ENCODE data around the gene CACNB1. TPM values are rescaled to one million over a fixed set of nuclear protein-coding genes. Genes with fewer than 3 reads are reported as not detected.

The CACNB1 gene
- polyA plus RNA-seq, 1 of the 3 experiments (the other 2 are of a cell fraction): 7.4 TPM

DNA sequence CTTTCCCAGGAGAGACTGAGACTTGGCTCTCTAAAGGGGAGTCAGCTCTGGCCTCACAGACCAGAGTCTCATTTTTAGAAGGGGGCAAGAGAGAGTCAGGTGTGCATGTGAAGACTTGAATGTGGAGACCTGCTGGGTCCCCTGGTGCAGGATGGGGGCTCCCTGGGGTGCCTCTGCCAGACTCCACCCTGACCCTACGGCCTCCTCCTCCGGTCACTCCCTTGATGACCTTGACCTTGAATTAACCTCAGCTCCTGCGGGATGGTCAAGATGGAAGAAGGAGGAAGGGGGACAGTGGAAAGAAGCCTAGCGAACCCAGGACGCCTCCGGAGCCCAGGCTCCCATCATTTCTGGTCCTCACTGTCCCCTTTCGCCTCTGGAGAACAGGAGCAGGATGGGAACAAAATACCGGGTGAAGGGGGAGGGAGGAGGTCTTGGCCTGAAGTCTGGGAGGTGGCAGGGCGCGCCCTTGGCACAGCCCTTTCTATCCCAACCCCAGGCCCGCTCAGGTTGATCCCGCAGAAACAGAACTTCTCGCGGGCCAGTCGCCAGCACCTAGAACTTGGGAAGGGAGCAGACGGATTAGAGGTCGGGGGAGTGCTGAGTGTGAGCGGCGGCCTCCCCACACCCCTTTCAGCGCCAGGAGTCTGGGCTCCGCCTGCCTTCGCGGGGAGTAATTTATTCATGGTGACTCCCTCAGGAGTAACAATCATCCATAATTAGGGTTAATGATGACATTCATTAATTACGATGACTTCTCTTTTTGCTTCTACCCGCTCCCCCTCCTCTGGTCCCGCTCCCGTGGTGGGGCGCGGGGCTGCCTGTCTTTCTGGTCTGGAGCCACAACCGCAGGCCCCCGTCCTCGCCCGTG, 26.7 kb upstream of the CACNB1 start:
- Histone ChIP-seq H3K4me1 (ENCODE audit: control insufficient read depth in 1 of 2, insufficient read depth in 2 of 2, low read depth in 1 of 2, low read length in 1 of 2) (peaks cover 3 to 9% of the 10 kb centered on the region in 2 experiments; a peak in 2 of 4 replicates), H3K27me3 (ENCODE audit: insufficient read depth) (no peaks in the 10 kb centered on the region), H3K79me2 (ENCODE audit: insufficient read depth) (no peaks in the 10 kb centered on the region), H3F3A (replicated peaks; ENCODE audit: insufficient read depth) (peaks cover 6% of the 10 kb centered on the region), H3K9me3 (no peaks in the 10 kb centered on the region), H3K9ac (no peak overlapping the region), H3K4me3 (ENCODE audit: low read depth in 2 of 2, low read length in 1 of 2) (no peak overlapping the region), H3K36me3 (replicated peaks in 1 of 2; ENCODE audit: control insufficient read depth in 1 of 2, insufficient read depth in 2 of 2, low read length in 1 of 2) (no peaks in the 10 kb centered on the region), H3K27ac (ENCODE audit: low read depth in 2 of 2, low read length in 1 of 2) (no peak overlapping the region), H2AFZ (ENCODE audit: low read depth) (no peak overlapping the region), H4K20me1 (ENCODE audit: insufficient read depth) (no peaks in the 10 kb centered on the region), H3K9me2 (no peaks in the 10 kb centered on the region), H3K4me2 (no peak overlapping the region)
- 90% methylated on average over 32 of the region's 33 CpGs for WGBS (ENCODE audit: low lambda C conversion rate)
- ChIA-PET POLR2A (interaction anchor here (0.6 to 0.8 kb wide), 2 partner anchors 11 to 24 kb away, joined by 3 read pairs; partner anchors contain the start of gene RPL19), CTCF (interaction anchor here (1.1 to 3.9 kb wide), 7 partner anchors 8 to 23 kb away, joined by 3 to 31 read pairs (median 5); no protein-coding TSS in a partner anchor)
- DNase-seq: no peak
- no peak for TF ChIP-seq IRF3 (IDR thresholded peaks at IDR 0.05; ENCODE audit: low read depth, low read length)
- no peak for TF ChIP-seq MEF2A (IDR thresholded peaks at IDR 0.05; ENCODE audit: borderline replicate concordance, low read depth)
- TF ChIP-seq RAD21 (IDR thresholded peaks at IDR 0.05; ENCODE audit: low read length): no peak
- no peak for TF ChIP-seq RXRA (IDR thresholded peaks at IDR 0.05; ENCODE audit: borderline replicate concordance, low read depth)
- TF ChIP-seq RFX5 (IDR thresholded peaks at IDR 0.05; ENCODE audit: low read length): no peak
- TF ChIP-seq NFIC (IDR thresholded peaks at IDR 0.05; ENCODE audit: borderline replicate concordance): no peak
- TF ChIP-seq PBX3 (IDR thresholded peaks at IDR 0.05): no peak

DNA sequence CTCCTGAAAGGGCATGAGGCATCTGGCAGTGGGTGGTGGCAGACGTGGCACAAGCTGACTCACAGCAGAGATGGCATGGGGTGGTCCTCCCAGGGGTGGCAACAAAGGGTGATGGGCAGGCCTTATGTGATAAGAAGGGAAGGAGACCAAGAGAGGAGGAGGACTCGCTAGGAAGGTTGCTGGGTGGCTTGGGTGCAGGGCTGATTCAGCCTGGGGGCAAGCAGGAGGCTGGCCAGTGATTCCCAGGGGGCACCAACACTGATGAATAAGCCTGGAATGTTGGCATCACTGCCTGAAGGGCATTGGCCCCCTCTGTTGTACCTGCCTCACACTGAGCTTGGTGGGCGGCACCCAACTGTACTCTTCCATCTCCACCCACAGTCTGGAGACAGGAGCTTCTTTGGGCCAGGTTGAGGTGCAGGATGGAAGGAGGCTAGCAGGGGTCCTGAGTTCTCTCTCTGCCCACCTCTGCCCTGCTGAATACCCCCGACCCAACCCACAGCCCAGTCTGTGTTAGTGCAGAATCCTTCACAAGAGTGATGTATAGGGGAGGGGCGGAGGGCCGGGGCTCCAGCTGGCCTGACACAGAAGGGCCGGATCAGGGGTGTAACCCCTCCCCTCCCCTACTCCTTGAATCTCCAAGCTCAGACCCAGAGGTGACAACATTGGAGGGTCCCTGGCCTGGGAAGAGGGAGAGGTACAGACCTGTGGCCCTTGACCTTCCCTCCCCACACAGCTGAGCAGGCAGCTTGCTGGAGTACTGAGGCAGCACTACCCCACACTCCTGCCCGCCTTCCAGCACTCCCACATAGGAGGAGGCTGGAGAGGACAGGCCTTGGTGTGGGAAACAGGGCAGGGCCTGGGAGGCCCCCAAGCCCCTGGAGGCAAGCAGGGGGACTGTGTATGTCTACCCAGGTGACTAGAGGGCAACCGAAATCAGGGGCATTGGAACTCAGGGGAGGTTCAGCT, 25.7 kb upstream of the CACNB1 start:
- H3K27ac ChIP-seq (ENCODE audit: low read depth in 2 of 2, low read length in 1 of 2): no peak overlapping the region
- no peaks in the 10 kb centered on the region for H3K9me3 ChIP-seq
- no peaks in the 10 kb centered on the region for H3K27me3 ChIP-seq (ENCODE audit: insufficient read depth)
- H3K4me3 ChIP-seq (ENCODE audit: low read depth in 2 of 2, low read length in 1 of 2): no peak overlapping the region
- H3K4me1 ChIP-seq (ENCODE audit: control insufficient read depth in 1 of 2, insufficient read depth in 2 of 2, low read depth in 1 of 2, low read length in 1 of 2): peaks cover 0 to 9% of the 10 kb centered on the region in 2 experiments; a peak in 1 of 4 replicates
- ChIA-PET CTCF (interaction anchor here (1.1 to 3.9 kb wide), 8 partner anchors 9 to 24 kb away, joined by 3 to 31 read pairs (median 6); no protein-coding TSS in a partner anchor), POLR2A (interaction anchor here (0.6 to 0.8 kb wide), 2 partner anchors 10 to 23 kb away, joined by 3 read pairs; partner anchors contain the start of gene RPL19)
- H3K36me3 ChIP-seq (replicated peaks in 1 of 2; ENCODE audit: control insufficient read depth in 1 of 2, insufficient read depth in 2 of 2, low read length in 1 of 2): no peaks in the 10 kb centered on the region
- no peak overlapping the region for H3K9ac ChIP-seq
- WGBS (ENCODE audit: low lambda C conversion rate): 79% methylated on average over 6 of the region's 9 CpGs
- no peaks in the 10 kb centered on the region for H4K20me1 ChIP-seq (ENCODE audit: insufficient read depth)
- no peak for DNase-seq
- no peaks in the 10 kb centered on the region for H3K79me2 ChIP-seq (ENCODE audit: insufficient read depth)
- H3F3A ChIP-seq (replicated peaks; ENCODE audit: insufficient read depth): peaks cover 6% of the 10 kb centered on the region
- no peak overlapping the region for H3K4me2 ChIP-seq
- TF ChIP-seq GABPA (IDR thresholded peaks at IDR 0.05; ENCODE audit: low read depth): no peak
- TF ChIP-seq, protein P1, sequence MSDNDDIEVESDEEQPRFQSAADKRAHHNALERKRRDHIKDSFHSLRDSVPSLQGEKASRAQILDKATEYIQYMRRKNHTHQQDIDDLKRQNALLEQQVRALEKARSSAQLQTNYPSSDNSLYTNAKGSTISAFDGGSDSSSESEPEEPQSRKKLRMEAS (IDR thresholded peaks at IDR 0.05; ENCODE audit: low read depth): no peak
- TF ChIP-seq IRF3 (IDR thresholded peaks at IDR 0.05; ENCODE audit: low read depth, low read length): no peak
- TF ChIP-seq ELF1 (IDR thresholded peaks at IDR 0.05): no peak
- TF ChIP-seq, protein P2, sequence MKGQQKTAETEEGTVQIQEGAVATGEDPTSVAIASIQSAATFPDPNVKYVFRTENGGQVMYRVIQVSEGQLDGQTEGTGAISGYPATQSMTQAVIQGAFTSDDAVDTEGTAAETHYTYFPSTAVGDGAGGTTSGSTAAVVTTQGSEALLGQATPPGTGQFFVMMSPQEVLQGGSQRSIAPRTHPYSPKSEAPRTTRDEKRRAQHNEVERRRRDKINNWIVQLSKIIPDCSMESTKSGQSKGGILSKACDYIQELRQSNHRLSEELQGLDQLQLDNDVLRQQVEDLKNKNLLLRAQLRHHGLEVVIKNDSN (IDR thresholded peaks at IDR 0.05; ENCODE audit: borderline replicate concordance, low read depth): no peak
- TF ChIP-seq MEF2A (IDR thresholded peaks at IDR 0.05; ENCODE audit: borderline replicate concordance, low read depth): no peak
- TF ChIP-seq FOXM1 (IDR thresholded peaks at IDR 0.05; ENCODE audit: low read depth): no peak
- no peak for TF ChIP-seq YY1 (IDR thresholded peaks at IDR 0.05; ENCODE audit: low read depth)
- TF ChIP-seq SIN3A (IDR thresholded peaks at IDR 0.05; ENCODE audit: borderline replicate concordance, low read depth, low read length): no peak
- no peak for TF ChIP-seq RXRA (IDR thresholded peaks at IDR 0.05; ENCODE audit: borderline replicate concordance, low read depth)
- no peak for TF ChIP-seq NRF1 (IDR thresholded peaks at IDR 0.05; ENCODE audit: low read depth, low read length)
- no peak for TF ChIP-seq TAF1 (IDR thresholded peaks at IDR 0.05; ENCODE audit: borderline replicate concordance, low read depth, low read length)
- H3K9me2 ChIP-seq: no peaks in the 10 kb centered on the region
- H2AFZ ChIP-seq (ENCODE audit: low read depth): no peak overlapping the region
